Activated CD8-positive, alpha-beta memory T cell treated with anti-CD3 and anti-CD28 coated beads, Interleukin-2, amount 50 U/mL, for 24 hours (primary cell): ENCODE measurements around the gene SLC29A2.
"Not testable (repeated sequence)": the region's sequence is repeated elsewhere in the genome, so short reads cannot be mapped to it uniquely, and the experiment has no call there.

Experiments
- DNase-seq: peaks from one replicate; pipeline ENCODE4 v3.0.0-alpha.2; 2020; ENCODE audit errors: extremely low read depth

The SLC29A2 gene

GRCh38 chr11:66333896-66334604, 37.5 kb downstream of the SLC29A2 start:
- DNase-seq = no peak

- no peak for DNase-seq
Measured at GRCh38 chr11:66333220-66333877, 38.2 kb downstream of the SLC29A2 start.

- no peak for DNase-seq
Measured at GRCh38 chr11:66332371-66333219, 39.0 kb downstream of the SLC29A2 start.

GRCh38 chr11:66331542-66332370, 39.8 kb downstream of the SLC29A2 start:
- DNase-seq = no peak

- DNase-seq = no peak
Measured at GRCh38 chr11:66330931-66331330, 40.6 kb downstream of the SLC29A2 start.

GRCh38 chr11:66329165-66329673, 42.3 kb downstream of the SLC29A2 start:
- DNase-seq = no peak

- no peak for DNase-seq
Measured at GRCh38 chr11:66328302-66329144, 43.0 kb downstream of the SLC29A2 start.

- DNase-seq = no peak
Measured at GRCh38 chr11:66328031-66328301, 43.6 kb downstream of the SLC29A2 start.

- no peak for DNase-seq
Measured at GRCh38 chr11:66327171-66328030, 44.2 kb downstream of the SLC29A2 start.

GRCh38 chr11:66326261-66327111, 45.1 kb downstream of the SLC29A2 start:
- DNase-seq = no peak

- no peak for DNase-seq
Measured at GRCh38 chr11:66325263-66325671, 46.3 kb downstream of the SLC29A2 start.

GRCh38 chr11:66324664-66325063, 46.9 kb downstream of the SLC29A2 start:
- DNase-seq = no peak

- no peak for DNase-seq
Measured at GRCh38 chr11:66323684-66324083, 47.9 kb downstream of the SLC29A2 start.

GRCh38 chr11:66322732-66323427, 48.7 kb downstream of the SLC29A2 start:
- no peak for DNase-seq

- DNase-seq = no peak
Measured at GRCh38 chr11:66321606-66322005, 50.0 kb downstream of the SLC29A2 start.

- not testable (repeated sequence) for DNase-seq
Measured at GRCh38 chr11:66320748-66321147, 50.8 kb downstream of the SLC29A2 start.

- not testable (repeated sequence) for DNase-seq
Measured at GRCh38 chr11:66320289-66320688, 51.3 kb downstream of the SLC29A2 start.

- DNase-seq = no peak
Measured at GRCh38 chr11:66318600-66318970, 53.0 kb downstream of the SLC29A2 start.
